HCT116 (cell line): ENCODE measurements around the gene MIA.

ENCODE experiments used
- CEBPB ChIP-seq: IDR thresholded peaks from 2 replicates; pipeline ENCODE4 v1.6.1; 2012; ENCODE audit warnings: low read depth
- EGR1 ChIP-seq: IDR thresholded peaks from 2 replicates; pipeline ENCODE4 v1.6.1; 2012; ENCODE audit warnings: low read depth
- ELF1 ChIP-seq: IDR thresholded peaks from 2 replicates; pipeline ENCODE4 v1.6.1; 2012; ENCODE audit warnings: low read depth, borderline replicate concordance
- EZH2 ChIP-seq: fragments of 200-600 bp; sonication (generic); IDR thresholded peaks from 2 replicates; pipeline ENCODE4 v1.6.1; 2017; ENCODE audit warnings: antibody characterized with exemption, mixed run types
- EZH2phosphoT487 ChIP-seq: fragments of 200-600 bp; IDR thresholded peaks from 2 replicates; pipeline ENCODE4 v1.6.1; 2018; ENCODE audit warnings: antibody characterized with exemption, borderline replicate concordance
- JUND ChIP-seq: IDR thresholded peaks from 2 replicates; pipeline ENCODE4 v1.6.1; 2012
- POLR2A ChIP-seq: IDR thresholded peaks from 2 replicates; pipeline ENCODE4 v1.7.0; 2011; ENCODE audit warnings: borderline replicate concordance; ENCODE audit not compliant: insufficient read depth, insufficient read length; ENCODE audit errors: extremely low read depth
- POLR2AphosphoS5 ChIP-seq: IDR thresholded peaks from 2 replicates; pipeline ENCODE4 v1.6.1; 2011; ENCODE audit warnings: mild to moderate bottlenecking, low read depth, low read length, moderate library complexity
- RAD21 ChIP-seq: IDR thresholded peaks from 2 replicates; pipeline ENCODE4 v1.6.1; 2012; ENCODE audit warnings: low read depth, mild to moderate bottlenecking
- SRF ChIP-seq: IDR thresholded peaks from 2 replicates; pipeline ENCODE4 v1.6.1; 2012; ENCODE audit warnings: low read depth
- ZNF274 ChIP-seq: fragments of 200-500 bp; sonication (Bioruptor generic); IDR thresholded peaks from 2 replicates; pipeline ENCODE4 v1.6.1; 2014; ENCODE audit warnings: mild to moderate bottlenecking, low read depth, low read length, inconsistent platforms
- TF ChIP-seq, protein P1 (sequence below), 3 experiments: fragments of 200-600 bp in 1 of 3; sonication (generic) in 1 of 3; IDR thresholded peaks in 2 of 3; conservative IDR thresholded peaks in 1 of 3; 2 replicates each; pipeline ENCODE4 v1.5.1; 2012 to 2017; ENCODE audit warnings: low read depth in 2 of 3, low read length in 2 of 3, antibody characterized with exemption in 1 of 3, borderline replicate concordance in 1 of 3, control low read depth in 1 of 3, mild to moderate bottlenecking in 1 of 3, mixed read lengths in 1 of 3, mixed run types in 1 of 3, moderate library complexity in 1 of 3; ENCODE audit not compliant: insufficient read depth in 1 of 3
- TF ChIP-seq, protein P2 (sequence below): IDR thresholded peaks from 2 replicates; pipeline ENCODE4 v1.6.1; 2012
- TF ChIP-seq, protein P3 (sequence below): IDR thresholded peaks from 2 replicates; pipeline ENCODE4 v1.6.1; 2012; ENCODE audit warnings: low read depth

DNA sequence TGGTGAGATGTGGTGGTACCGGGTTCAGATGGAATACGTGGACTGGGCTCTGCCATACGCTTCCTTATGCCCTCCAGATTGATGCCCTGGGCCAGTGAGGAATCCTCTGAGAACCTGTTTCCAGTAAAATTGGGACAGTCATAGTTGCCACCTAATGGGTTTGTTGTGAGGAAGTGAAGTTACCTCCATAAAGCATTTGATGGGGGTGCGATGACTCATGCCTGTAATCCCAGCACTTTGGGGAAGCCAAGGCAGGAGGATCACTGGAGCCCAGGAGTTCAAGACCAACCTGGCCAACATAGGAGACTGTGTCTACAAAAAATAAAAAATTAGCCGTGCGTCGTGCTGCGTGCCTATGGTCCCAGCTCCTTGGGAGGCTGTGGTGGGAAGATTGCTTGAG is 19.5 kb upstream of the MIA start:
- TF ChIP-seq, protein P1, sequence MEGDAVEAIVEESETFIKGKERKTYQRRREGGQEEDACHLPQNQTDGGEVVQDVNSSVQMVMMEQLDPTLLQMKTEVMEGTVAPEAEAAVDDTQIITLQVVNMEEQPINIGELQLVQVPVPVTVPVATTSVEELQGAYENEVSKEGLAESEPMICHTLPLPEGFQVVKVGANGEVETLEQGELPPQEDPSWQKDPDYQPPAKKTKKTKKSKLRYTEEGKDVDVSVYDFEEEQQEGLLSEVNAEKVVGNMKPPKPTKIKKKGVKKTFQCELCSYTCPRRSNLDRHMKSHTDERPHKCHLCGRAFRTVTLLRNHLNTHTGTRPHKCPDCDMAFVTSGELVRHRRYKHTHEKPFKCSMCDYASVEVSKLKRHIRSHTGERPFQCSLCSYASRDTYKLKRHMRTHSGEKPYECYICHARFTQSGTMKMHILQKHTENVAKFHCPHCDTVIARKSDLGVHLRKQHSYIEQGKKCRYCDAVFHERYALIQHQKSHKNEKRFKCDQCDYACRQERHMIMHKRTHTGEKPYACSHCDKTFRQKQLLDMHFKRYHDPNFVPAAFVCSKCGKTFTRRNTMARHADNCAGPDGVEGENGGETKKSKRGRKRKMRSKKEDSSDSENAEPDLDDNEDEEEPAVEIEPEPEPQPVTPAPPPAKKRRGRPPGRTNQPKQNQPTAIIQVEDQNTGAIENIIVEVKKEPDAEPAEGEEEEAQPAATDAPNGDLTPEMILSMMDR (IDR thresholded peaks at IDR 0.05 in 2 of 3, conservative IDR thresholded peaks at IDR 0.05 in 1 of 3; ENCODE audit: borderline replicate concordance in 1 of 3, insufficient read depth in 1 of 3, low read depth in 2 of 3, low read length in 2 of 3) = no peak
- no peak for TF ChIP-seq POLR2A
- TF ChIP-seq, protein P2, sequence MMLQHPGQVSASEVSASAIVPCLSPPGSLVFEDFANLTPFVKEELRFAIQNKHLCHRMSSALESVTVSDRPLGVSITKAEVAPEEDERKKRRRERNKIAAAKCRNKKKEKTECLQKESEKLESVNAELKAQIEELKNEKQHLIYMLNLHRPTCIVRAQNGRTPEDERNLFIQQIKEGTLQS = no peak
- no peak for TF ChIP-seq EZH2
- no peak for TF ChIP-seq POLR2AphosphoS5
- no peak for TF ChIP-seq JUND
- TF ChIP-seq EZH2phosphoT487 = no peak
- TF ChIP-seq ELF1 = no peak
- no peak for TF ChIP-seq RAD21
- TF ChIP-seq, protein P3, sequence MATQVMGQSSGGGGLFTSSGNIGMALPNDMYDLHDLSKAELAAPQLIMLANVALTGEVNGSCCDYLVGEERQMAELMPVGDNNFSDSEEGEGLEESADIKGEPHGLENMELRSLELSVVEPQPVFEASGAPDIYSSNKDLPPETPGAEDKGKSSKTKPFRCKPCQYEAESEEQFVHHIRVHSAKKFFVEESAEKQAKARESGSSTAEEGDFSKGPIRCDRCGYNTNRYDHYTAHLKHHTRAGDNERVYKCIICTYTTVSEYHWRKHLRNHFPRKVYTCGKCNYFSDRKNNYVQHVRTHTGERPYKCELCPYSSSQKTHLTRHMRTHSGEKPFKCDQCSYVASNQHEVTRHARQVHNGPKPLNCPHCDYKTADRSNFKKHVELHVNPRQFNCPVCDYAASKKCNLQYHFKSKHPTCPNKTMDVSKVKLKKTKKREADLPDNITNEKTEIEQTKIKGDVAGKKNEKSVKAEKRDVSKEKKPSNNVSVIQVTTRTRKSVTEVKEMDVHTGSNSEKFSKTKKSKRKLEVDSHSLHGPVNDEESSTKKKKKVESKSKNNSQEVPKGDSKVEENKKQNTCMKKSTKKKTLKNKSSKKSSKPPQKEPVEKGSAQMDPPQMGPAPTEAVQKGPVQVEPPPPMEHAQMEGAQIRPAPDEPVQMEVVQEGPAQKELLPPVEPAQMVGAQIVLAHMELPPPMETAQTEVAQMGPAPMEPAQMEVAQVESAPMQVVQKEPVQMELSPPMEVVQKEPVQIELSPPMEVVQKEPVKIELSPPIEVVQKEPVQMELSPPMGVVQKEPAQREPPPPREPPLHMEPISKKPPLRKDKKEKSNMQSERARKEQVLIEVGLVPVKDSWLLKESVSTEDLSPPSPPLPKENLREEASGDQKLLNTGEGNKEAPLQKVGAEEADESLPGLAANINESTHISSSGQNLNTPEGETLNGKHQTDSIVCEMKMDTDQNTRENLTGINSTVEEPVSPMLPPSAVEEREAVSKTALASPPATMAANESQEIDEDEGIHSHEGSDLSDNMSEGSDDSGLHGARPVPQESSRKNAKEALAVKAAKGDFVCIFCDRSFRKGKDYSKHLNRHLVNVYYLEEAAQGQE = no peak
- TF ChIP-seq ZNF274 = no peak
- no peak for TF ChIP-seq EGR1
- TF ChIP-seq SRF = no peak
- TF ChIP-seq CEBPB = no peak
